Vagina (tissue), 2 donors: Measurements from ENCODE around the gene RPS28. TPM values are rescaled to one million over a fixed set of nuclear protein-coding genes. Genes with fewer than 3 reads are reported as not detected.
A peak's percentile ranks its signal among the peaks of the same experiment; 100 is the strongest.
"Not testable (repeated sequence)": the region's sequence is repeated elsewhere in the genome, so short reads cannot be mapped to it uniquely, and the experiment has no call there.

Experiments used
- DNase-seq, 2 donors: peaks; one replicate each; pipeline ENCODE4 v3.0.0-alpha.2; 2017; ENCODE audit errors: extremely low spot score in 2 of 2
- H3K27ac ChIP-seq: fragments of 200-600 bp; sonication (generic); one replicate; pipeline ENCODE4 v1.5.1; 2019
- H3K27me3 ChIP-seq: fragments of 200-600 bp; sonication (generic); one replicate; pipeline ENCODE4 v1.5.1; 2019
- H3K36me3 ChIP-seq, 2 donors: fragments of 200-600 bp; sonication (generic); one replicate each; pipeline ENCODE4 v1.5.1; 2017 to 2019
- H3K4me1 ChIP-seq: fragments of 200-600 bp; sonication (generic); one replicate; pipeline ENCODE4 v1.5.1; 2019
- H3K4me3 ChIP-seq, 2 donors: fragments of 200-600 bp; sonication (generic); 1 replicate in 1 of 2; 2 replicates in 1 of 2; pipeline ENCODE4 v1.5.1; 2016 to 2019
- H3K9me3 ChIP-seq: fragments of 200-600 bp; sonication (generic); one replicate; pipeline ENCODE4 v1.5.1; 2019
- CTCF ChIP-seq, 3 experiments: fragments of 450-650 bp in 2 of 3; fragments of 200-600 bp in 1 of 3; sonication (generic) in 1 of 3; IDR thresholded peaks; one replicate each; pipeline ENCODE4 v1.5.1; 2017 to 2019; ENCODE audit warnings: antibody characterized with exemption in 3 of 3, mild to moderate bottlenecking in 2 of 3, moderate library complexity in 2 of 3
- POLR2A ChIP-seq, 2 donors: fragments of 450-650 bp; IDR thresholded peaks; one replicate each; pipeline ENCODE4 v1.6.1; 2017; ENCODE audit warnings: antibody characterized with exemption in 2 of 2, mild to moderate bottlenecking in 2 of 2, moderate library complexity in 2 of 2
- POLR2AphosphoS5 ChIP-seq, 2 donors: sonication (generic); formaldehyde crosslinking; IDR thresholded peaks; one replicate each; pipeline ENCODE4 v1.9.0; 2017; ENCODE audit warnings: antibody characterized with exemption in 2 of 2, mild to moderate bottlenecking in 2 of 2, low read depth in 1 of 2; ENCODE audit not compliant: insufficient read depth in 1 of 2
- intact Hi-C: fragments of 100-400 bp; cut with DNase I; formaldehyde crosslinking; loops from one replicate; pipeline ENCODE4 v1.15.1; 2023
- total RNA-seq: library from RNA; depleted of rRNA; stranded (reverse); fragments of >200 nt; gene quantifications from one replicate; pipeline ENCODE4 v1.2.3, GENCODE V29; 2016

RPS28 gene
- total RNA-seq, 1 donor from 2014 or later: 516 TPM

- intact Hi-C loops: no loop called here
- no peak for TF ChIP-seq CTCF (IDR thresholded peaks at IDR 0.05)
- peak; percentile 44 to 78 for TF ChIP-seq POLR2AphosphoS5 (IDR thresholded peaks at IDR 0.05; ENCODE audit: insufficient read depth in 1 of 2, low read depth in 1 of 2)
- Histone ChIP-seq H3K36me3 (no peaks in the 10 kb centered on the region), H3K27ac (no peak overlapping the region), H3K4me3 (no peak overlapping the region), H3K4me1 (peaks cover 19% of the 10 kb centered on the region), H3K9me3 (no peaks in the 10 kb centered on the region), H3K27me3 (peaks cover 6% of the 10 kb centered on the region)
- no peak for DNase-seq
Observed at GRCh38 chr19:8340341-8341096, 19.2 kb downstream of the RPS28 start.

- DNase-seq, H3K36me3 ChIP-seq, H3K27me3 ChIP-seq, H3K4me3 ChIP-seq, H3K9me3 ChIP-seq, H3K27ac ChIP-seq, intact Hi-C loops: not testable (repeated sequence)
- H3K4me1 ChIP-seq: peaks cover 19% of the 10 kb centered on the region
Observed at GRCh38 chr19:8341504-8341903, 20.2 kb downstream of the RPS28 start.

- intact Hi-C loops: no loop called here
- Histone ChIP-seq H3K4me1 (peaks cover 19% of the 10 kb centered on the region), H3K27me3 (peaks cover 6% of the 10 kb centered on the region), H3K4me3 (peak overlapping the region; percentile 53 to 60), H3K36me3 (no peaks in the 10 kb centered on the region), H3K9me3 (no peaks in the 10 kb centered on the region), H3K27ac (peak overlapping the region; percentile 82)
- TF ChIP-seq CTCF (IDR thresholded peaks at IDR 0.05) (no peak), POLR2A (IDR thresholded peaks at IDR 0.05) (no peak), POLR2AphosphoS5 (IDR thresholded peaks at IDR 0.05; ENCODE audit: insufficient read depth in 1 of 2, low read depth in 1 of 2) (no peak)
- DNase-seq: no peak
Observed at GRCh38 chr19:8342316-8342683, 21.0 kb downstream of the RPS28 start.

- no peak for TF ChIP-seq CTCF (IDR thresholded peaks at IDR 0.05)
- TF ChIP-seq POLR2AphosphoS5 (IDR thresholded peaks at IDR 0.05; ENCODE audit: insufficient read depth in 1 of 2, low read depth in 1 of 2): peak; percentile 58 to 87
- intact Hi-C loops: no loop called here
Observed at GRCh38 chr19:8342684-8343482, 21.6 kb downstream of the RPS28 start, which contains the start of gene KANK3. Gene KANK3 (minus strand): TSS chr19:8343262. CDS start chr19:8337828, 5,434 bp downstream.

GRCh38 chr19:8343483-8343844, 22.2 kb downstream of the RPS28 start:
- Histone ChIP-seq H3K27me3 (peaks cover 6% of the 10 kb centered on the region), H3K9me3 (no peaks in the 10 kb centered on the region), H3K4me3 (peak overlapping the region; percentile 53 to 60), H3K36me3 (no peaks in the 10 kb centered on the region), H3K27ac (no peak overlapping the region), H3K4me1 (peaks cover 19% of the 10 kb centered on the region)
- TF ChIP-seq POLR2AphosphoS5 (IDR thresholded peaks at IDR 0.05; ENCODE audit: insufficient read depth in 1 of 2, low read depth in 1 of 2) (no peak), POLR2A (IDR thresholded peaks at IDR 0.05) (no peak), CTCF (IDR thresholded peaks at IDR 0.05) (no peak)
- intact Hi-C loops: no loop called here
- no peak for DNase-seq

More at GRCh38 chr19:8342684-8343482, 21.6 kb downstream of the RPS28 start, which contains the start of gene KANK3:
- peaks cover 6% of the 10 kb centered on the region for H3K27me3 ChIP-seq
- peak within 1 kb of the TSS; percentile 53 to 60 for H3K4me3 ChIP-seq
- no peaks in the 10 kb centered on the region for H3K9me3 ChIP-seq
- peaks cover 19% of the 10 kb centered on the region for H3K4me1 ChIP-seq
- no peaks in the 10 kb centered on the region for H3K36me3 ChIP-seq
- peak within 1 kb of the TSS; percentile 82 for H3K27ac ChIP-seq
- no peak for DNase-seq

GRCh38 chr19:8349629-8350372, 28.5 kb downstream of the RPS28 start:
- not testable (repeated sequence) for H3K27ac ChIP-seq, H3K4me3 ChIP-seq, H3K4me1 ChIP-seq, H3K9me3 ChIP-seq, H3K27me3 ChIP-seq, H3K36me3 ChIP-seq, DNase-seq
- intact Hi-C loops: loop anchor here (2.0 to 10.0 kb wide), 2 partner anchors 97 to 155 kb away; partner anchors contain the start of gene PRAM1
